MM.1S (cell line): Measurements from ENCODE around the gene GAB2.
A peak's percentile ranks its signal among the peaks of the same experiment; 100 is the strongest.

Experiments used
- DNase-seq: peaks from one replicate; pipeline ENCODE4 v3.0.0-alpha.2; 2015
- H2AFZ ChIP-seq: fragments of 300-600 bp; sonication (generic); 2 replicates; pipeline ENCODE4 v1.6.0; 2016; ENCODE audit warnings: antibody characterized with exemption, low read length
- H3F3A ChIP-seq: fragments of 300-600 bp; sonication (generic); 2 replicates; pipeline ENCODE4 v1.6.1; 2016; ENCODE audit warnings: mild to moderate bottlenecking, antibody characterized with exemption, low read length, moderate library complexity, mixed read lengths; ENCODE audit not compliant: insufficient read depth
- H3K27ac ChIP-seq: fragments of 300-600 bp; sonication (generic); 2 replicates; pipeline ENCODE4 v1.5.1; 2016; ENCODE audit warnings: mild to moderate bottlenecking, low read length
- H3K27me3 ChIP-seq: fragments of 300-600 bp; sonication (generic); replicated peaks from 2 replicates; pipeline ENCODE4 v1.6.0; 2016; ENCODE audit warnings: low read length; ENCODE audit not compliant: insufficient read depth
- H3K36me3 ChIP-seq: fragments of 300-600 bp; sonication (generic); replicated peaks from 2 replicates; pipeline ENCODE4 v1.6.1; 2016; ENCODE audit warnings: mild to moderate bottlenecking, low read length, mixed read lengths; ENCODE audit not compliant: insufficient read depth
- H3K4me1 ChIP-seq: fragments of 300-600 bp; sonication (generic); 2 replicates; pipeline ENCODE4 v1.6.1; 2016; ENCODE audit warnings: low read length, mixed read lengths
- H3K4me2 ChIP-seq: fragments of 300-600 bp; sonication (generic); 2 replicates; pipeline ENCODE4 v1.6.0; 2016; ENCODE audit warnings: low read depth, low read length
- H3K4me3 ChIP-seq: fragments of 300-600 bp; sonication (generic); 2 replicates; pipeline ENCODE4 v1.5.1; 2016; ENCODE audit warnings: low read length, mixed read lengths
- H3K79me2 ChIP-seq: fragments of 300-600 bp; sonication (generic); 2 replicates; pipeline ENCODE4 v1.6.1; 2016; ENCODE audit warnings: mixed run types, low read length, mixed read lengths
- H3K9ac ChIP-seq: fragments of 300-600 bp; sonication (generic); 2 replicates; pipeline ENCODE4 v1.6.1; 2016; ENCODE audit warnings: low read length, mixed read lengths
- H3K9me2 ChIP-seq: fragments of 300-600 bp; sonication (generic); replicated peaks from 2 replicates; pipeline ENCODE4 v1.6.1; 2016; ENCODE audit warnings: mild to moderate bottlenecking, low read length, mixed read lengths; ENCODE audit not compliant: insufficient read depth
- H3K9me3 ChIP-seq: fragments of 300-600 bp; sonication (generic); replicated peaks from 2 replicates; pipeline ENCODE4 v1.6.1; 2016; ENCODE audit warnings: mild to moderate bottlenecking, low read length, mixed read lengths; ENCODE audit not compliant: insufficient read depth
- H4K20me1 ChIP-seq: fragments of 300-600 bp; sonication (generic); 2 replicates; pipeline ENCODE4 v1.6.1; 2016; ENCODE audit warnings: mild to moderate bottlenecking, low read length, moderate library complexity, mixed read lengths; ENCODE audit not compliant: insufficient read depth
- EZH2 ChIP-seq: fragments of 300-600 bp; sonication (generic); optimal IDR thresholded peaks from 2 replicates; pipeline ENCODE3; 2017; ENCODE audit warnings: low read depth, mild to moderate bottlenecking, antibody characterized with exemption, low read length, mixed read lengths
- EZH2phosphoT487 ChIP-seq: fragments of 300-600 bp; sonication (generic); IDR thresholded peaks from 2 replicates; pipeline ENCODE4 v1.6.1; 2018; ENCODE audit warnings: antibody characterized with exemption, low read length
- TF ChIP-seq, protein P1 (sequence below): fragments of 300-600 bp; sonication (generic); IDR thresholded peaks from 2 replicates; pipeline ENCODE4 v1.5.1; 2016; ENCODE audit warnings: antibody characterized with exemption, low read length, mixed read lengths

Gene GAB2

DNA sequence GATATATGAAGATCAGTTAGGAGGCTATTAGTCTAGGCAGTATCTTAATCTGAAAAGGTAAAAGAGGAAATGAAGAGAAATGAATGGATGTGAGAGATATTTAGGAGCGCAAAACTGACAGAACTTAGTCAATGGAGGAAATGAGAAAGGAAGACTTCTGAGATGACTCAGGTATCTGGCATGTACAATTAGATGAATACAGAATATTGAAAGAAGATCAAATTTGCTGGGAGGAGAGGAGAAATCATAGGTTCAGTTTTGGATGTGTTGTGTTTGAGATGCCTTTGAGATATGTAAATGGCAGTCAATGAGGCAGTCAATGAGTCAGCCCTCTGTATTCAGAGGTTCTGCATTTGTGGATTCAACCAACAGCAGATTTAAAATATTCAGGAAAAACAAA lies 42.9 kb upstream of the GAB2 start:
- Histone ChIP-seq H3K27ac (no peak overlapping the region), H3K4me3 (no peak overlapping the region), H3K79me2 (no peaks in the 10 kb centered on the region), H3K36me3 (no peaks in the 10 kb centered on the region; the same call in 1 of the 2 replicates), H3K4me1 (peaks cover 23% of the 10 kb centered on the region), H2AFZ (no peak overlapping the region), H3K9me2 (no peaks in the 10 kb centered on the region), H3K9me3 (no peaks in the 10 kb centered on the region), H4K20me1 (no peaks in the 10 kb centered on the region), H3K27me3 (no peaks in the 10 kb centered on the region), H3K4me2 (no peak overlapping the region), H3F3A (peaks cover 15% of the 10 kb centered on the region), H3K9ac (no peak overlapping the region)
- TF ChIP-seq, protein P1, sequence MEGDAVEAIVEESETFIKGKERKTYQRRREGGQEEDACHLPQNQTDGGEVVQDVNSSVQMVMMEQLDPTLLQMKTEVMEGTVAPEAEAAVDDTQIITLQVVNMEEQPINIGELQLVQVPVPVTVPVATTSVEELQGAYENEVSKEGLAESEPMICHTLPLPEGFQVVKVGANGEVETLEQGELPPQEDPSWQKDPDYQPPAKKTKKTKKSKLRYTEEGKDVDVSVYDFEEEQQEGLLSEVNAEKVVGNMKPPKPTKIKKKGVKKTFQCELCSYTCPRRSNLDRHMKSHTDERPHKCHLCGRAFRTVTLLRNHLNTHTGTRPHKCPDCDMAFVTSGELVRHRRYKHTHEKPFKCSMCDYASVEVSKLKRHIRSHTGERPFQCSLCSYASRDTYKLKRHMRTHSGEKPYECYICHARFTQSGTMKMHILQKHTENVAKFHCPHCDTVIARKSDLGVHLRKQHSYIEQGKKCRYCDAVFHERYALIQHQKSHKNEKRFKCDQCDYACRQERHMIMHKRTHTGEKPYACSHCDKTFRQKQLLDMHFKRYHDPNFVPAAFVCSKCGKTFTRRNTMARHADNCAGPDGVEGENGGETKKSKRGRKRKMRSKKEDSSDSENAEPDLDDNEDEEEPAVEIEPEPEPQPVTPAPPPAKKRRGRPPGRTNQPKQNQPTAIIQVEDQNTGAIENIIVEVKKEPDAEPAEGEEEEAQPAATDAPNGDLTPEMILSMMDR: no peak
- TF ChIP-seq EZH2 (no peak), EZH2phosphoT487 (no peak)
- no peak for DNase-seq

- no peaks in the 10 kb centered on the region for H3K79me2 ChIP-seq
- peaks cover 12% of the 10 kb centered on the region for H3F3A ChIP-seq
- H3K4me2 ChIP-seq: no peak overlapping the region
- DNase-seq: no peak
- no peak overlapping the region for H3K4me3 ChIP-seq
- H3K36me3 ChIP-seq: no peaks in the 10 kb centered on the region; the same call in 1 of the 2 replicates
- no peak overlapping the region for H3K27ac ChIP-seq
- H4K20me1 ChIP-seq: no peaks in the 10 kb centered on the region
- H3K9ac ChIP-seq: no peak overlapping the region
- TF ChIP-seq, protein P1: no peak
- TF ChIP-seq EZH2: no peak
- TF ChIP-seq EZH2phosphoT487: no peak
- H3K4me1 ChIP-seq: peaks cover 26% of the 10 kb centered on the region
- no peaks in the 10 kb centered on the region for H3K9me2 ChIP-seq
- H3K9me3 ChIP-seq: no peaks in the 10 kb centered on the region
- no peak overlapping the region for H2AFZ ChIP-seq
- H3K27me3 ChIP-seq: no peaks in the 10 kb centered on the region
Observed at GRCh38 chr11:78459738-78460137, 42.1 kb upstream of the GAB2 start.

- Histone ChIP-seq H3K9me3 (no peaks in the 10 kb centered on the region), H3K79me2 (no peaks in the 10 kb centered on the region), H4K20me1 (no peaks in the 10 kb centered on the region), H3K36me3 (no peaks in the 10 kb centered on the region; the same call in 1 of the 2 replicates), H2AFZ (no peak overlapping the region), H3K27ac (peak overlapping the region; percentile 61; the same call in 1 of the 2 replicates), H3K9me2 (no peaks in the 10 kb centered on the region), H3K4me3 (no peak overlapping the region), H3F3A (peaks cover 32% of the 10 kb centered on the region), H3K4me2 (no peak overlapping the region), H3K27me3 (no peaks in the 10 kb centered on the region), H3K4me1 (peaks cover 46% of the 10 kb centered on the region), H3K9ac (0 out of 2 replicates have a peak overlapping the region, but pooled peaks have one; percentile 1)
- DNase-seq: no peak
- no peak for TF ChIP-seq EZH2
- TF ChIP-seq, protein P1: no peak
- TF ChIP-seq EZH2phosphoT487: no peak
Observed at GRCh38 chr11:78457448-78457847, 39.8 kb upstream of the GAB2 start.
